Panc1 (cell line): ENCODE results near the gene GRM7. TPM values are rescaled to one million over a fixed set of nuclear protein-coding genes. Genes with fewer than 3 reads are reported as not detected.

Source experiments
- ATAC-seq: fragments of 200-7000 bp; cut with Tn5 transposase; 2 replicates; pipeline ENCODE4 v1.9.1; 2020; ENCODE audit warnings: mild to moderate bottlenecking, moderate library complexity
- BruUV-seq: library from RNA; stranded (reverse); fragments of 400-500 nt; replicated peaks from 2 replicates; lab custom pipeline; 2021; lab: Mats Ljungman, UMichigan
- CTCF ChIA-PET: fragments of 300-600 bp; sonication (Branson Sonifier 250); formaldehyde crosslinking; loops from one replicate; lab custom pipeline; 2022; ENCODE audit warnings: antibody characterized with exemption; lab: Charles Lee
- POLR2A ChIA-PET: fragments of 300-600 bp; sonication (Branson Sonifier 250); formaldehyde crosslinking; loops from one replicate; lab custom pipeline; 2022; ENCODE audit warnings: antibody characterized with exemption; lab: Charles Lee
- DNase-seq: peaks from one replicate; pipeline ENCODE4 v3.0.0-alpha.2; 2010; ENCODE audit warnings: low read depth, low spot score
- H3K27ac ChIP-seq: 2 replicates; pipeline ENCODE4 v1.5.1; 2011; ENCODE audit warnings: mild to moderate bottlenecking, low read length, inconsistent platforms
- H3K27me3 ChIP-seq: fragments of 200-500 bp; sonication (Bioruptor generic); 2 replicates; pipeline ENCODE4 v1.6.0; 2014; ENCODE audit warnings: low read length, inconsistent platforms; ENCODE audit not compliant: control insufficient read depth, insufficient read depth
- H3K36me3 ChIP-seq: fragments of 200-500 bp; sonication (Bioruptor generic); 2 replicates; pipeline ENCODE4 v1.5.1; 2014; ENCODE audit warnings: inconsistent platforms, mild to moderate bottlenecking, low read length, moderate library complexity; ENCODE audit not compliant: control insufficient read depth, insufficient read depth
- H3K4me1 ChIP-seq: 2 replicates; pipeline ENCODE4 v1.5.1; 2011; ENCODE audit warnings: inconsistent platforms, mild to moderate bottlenecking, low read length, moderate library complexity; ENCODE audit not compliant: control insufficient read depth, insufficient read depth
- H3K4me3 ChIP-seq, 2 experiments: 2 replicates each; pipeline ENCODE4 v1.5.1; 2011 to 2012; ENCODE audit warnings: low read depth in 2 of 2, low read length in 2 of 2, mild to moderate bottlenecking in 2 of 2, inconsistent platforms in 1 of 2, moderate library complexity in 1 of 2
- H3K9me3 ChIP-seq: fragments of 200-500 bp; sonication (Bioruptor generic); 2 replicates; pipeline ENCODE4 v1.5.1; 2014; ENCODE audit warnings: low read depth, mild to moderate bottlenecking, inconsistent platforms, low read length, moderate library complexity; ENCODE audit not compliant: control insufficient read depth, insufficient read depth
- CTCF ChIP-seq: fragments of 450-650 bp; IDR thresholded peaks from 2 replicates; pipeline ENCODE4 v1.5.1; 2017; ENCODE audit warnings: mild to moderate bottlenecking
- POLR2AphosphoS5 ChIP-seq: IDR thresholded peaks from 2 replicates; pipeline ENCODE4 v1.6.1; 2012; ENCODE audit warnings: mild to moderate bottlenecking, low read depth, low read length, moderate library complexity
- REST ChIP-seq, 2 experiments: IDR thresholded peaks; 2 replicates each; pipeline ENCODE4 v1.6.1; 2011 to 2012; ENCODE audit warnings: low read depth in 2 of 2, control low read depth in 1 of 2, low read length in 1 of 2, mild to moderate bottlenecking in 1 of 2, moderate library complexity in 1 of 2; ENCODE audit not compliant: insufficient read depth in 1 of 2
- SIN3A ChIP-seq: IDR thresholded peaks from 2 replicates; pipeline ENCODE4 v1.6.1; 2012; ENCODE audit warnings: low read depth, mild to moderate bottlenecking, low read length, moderate library complexity, borderline replicate concordance; ENCODE audit not compliant: insufficient read depth
- TCF7L2 ChIP-seq: IDR thresholded peaks from 2 replicates; pipeline ENCODE4 v1.6.1; 2011; ENCODE audit warnings: mild to moderate bottlenecking, low read depth, low read length, inconsistent platforms
- in situ Hi-C: cut with HindIII; loops from 2 replicates; pipeline ENCODE4 v1.10.0; 2016; ENCODE audit warnings: low sequenced_read_pairs, low pct_unique_long_range_greater_than_20kb
- intact Hi-C: fragments of 100-400 bp; cut with micrococcal nuclease; formaldehyde crosslinking; loops from one replicate; pipeline ENCODE4 v1.10.0; 2022; ENCODE audit not compliant: unreplicated experiment
- total RNA-seq: library from RNA; stranded (reverse); gene quantifications from one replicate; pipeline ENCODE4 v1.2.1, GENCODE V29; 2021; ENCODE audit not compliant: unreplicated experiment

Gene GRM7
- total RNA-seq, 1 experiment from 2014 or later, result not detected

- H3K4me3 ChIP-seq, result no peak overlapping the region
- ChIA-PET POLR2A (no interaction called here), CTCF (no interaction called here)
- in situ Hi-C loops, result no loop called here
- no peaks in the 10 kb centered on the region for H3K27me3 ChIP-seq
- no peak overlapping the region for H3K27ac ChIP-seq
- no peaks in the 10 kb centered on the region for H3K9me3 ChIP-seq
- H3K36me3 ChIP-seq, result no peaks in the 10 kb centered on the region
- intact Hi-C loops, result no loop called here
- no TSS peak for BruUV-seq
- no peak for DNase-seq
- TF ChIP-seq REST (IDR thresholded peaks at IDR 0.05; ENCODE audit: insufficient read depth in 1 of 2, low read depth in 2 of 2, low read length in 1 of 2) (no peak), POLR2AphosphoS5 (no peak), TCF7L2 (no peak), SIN3A (no peak), CTCF (no peak)
- no peaks in the 10 kb centered on the region for H3K4me1 ChIP-seq
- ATAC-seq, result no peak
Measured at GRCh38 chr3:7663771-7664170, 802.9 kb downstream of the GRM7 start.

GRCh38 chr3:7667774-7668173, 806.9 kb downstream of the GRM7 start:
- ATAC-seq (no peak), DNase-seq (no peak)
- Histone ChIP-seq H3K4me3 (no peak overlapping the region), H3K27ac (no peak overlapping the region), H3K27me3 (no peaks in the 10 kb centered on the region), H3K9me3 (no peaks in the 10 kb centered on the region), H3K4me1 (no peaks in the 10 kb centered on the region), H3K36me3 (no peaks in the 10 kb centered on the region)
- BruUV-seq, result no TSS peak
- ChIA-PET POLR2A (no interaction called here), CTCF (no interaction called here)
- intact Hi-C loops, result no loop called here
- in situ Hi-C loops, result no loop called here
- TF ChIP-seq TCF7L2 (no peak), CTCF (no peak), SIN3A (no peak), REST (IDR thresholded peaks at IDR 0.05; ENCODE audit: insufficient read depth in 1 of 2, low read depth in 2 of 2, low read length in 1 of 2) (no peak), POLR2AphosphoS5 (no peak)
